Panc1 (cell line): ENCODE measurements around the gene PLCH1. TPM values are rescaled to one million over a fixed set of nuclear protein-coding genes. Genes with fewer than 3 reads are reported as not detected.

ENCODE experiments used
- ATAC-seq: fragments of 200-7000 bp; cut with Tn5 transposase; 2 replicates; pipeline ENCODE4 v1.9.1; 2020; ENCODE audit warnings: mild to moderate bottlenecking, moderate library complexity
- BruUV-seq: library from RNA; stranded (reverse); fragments of 400-500 nt; replicated peaks from 2 replicates; lab custom pipeline; 2021; lab: Mats Ljungman, UMichigan
- CTCF ChIA-PET: fragments of 300-600 bp; sonication (Branson Sonifier 250); formaldehyde crosslinking; loops from one replicate; lab custom pipeline; 2022; ENCODE audit warnings: antibody characterized with exemption; lab: Charles Lee
- POLR2A ChIA-PET: fragments of 300-600 bp; sonication (Branson Sonifier 250); formaldehyde crosslinking; loops from one replicate; lab custom pipeline; 2022; ENCODE audit warnings: antibody characterized with exemption; lab: Charles Lee
- DNase-seq: peaks from one replicate; pipeline ENCODE4 v3.0.0-alpha.2; 2010; ENCODE audit warnings: low read depth, low spot score
- H3K27ac ChIP-seq: 2 replicates; pipeline ENCODE4 v1.5.1; 2011; ENCODE audit warnings: mild to moderate bottlenecking, low read length, inconsistent platforms
- H3K27me3 ChIP-seq: fragments of 200-500 bp; sonication (Bioruptor generic); 2 replicates; pipeline ENCODE4 v1.6.0; 2014; ENCODE audit warnings: low read length, inconsistent platforms; ENCODE audit not compliant: control insufficient read depth, insufficient read depth
- H3K36me3 ChIP-seq: fragments of 200-500 bp; sonication (Bioruptor generic); 2 replicates; pipeline ENCODE4 v1.5.1; 2014; ENCODE audit warnings: inconsistent platforms, mild to moderate bottlenecking, low read length, moderate library complexity; ENCODE audit not compliant: control insufficient read depth, insufficient read depth
- H3K4me1 ChIP-seq: 2 replicates; pipeline ENCODE4 v1.5.1; 2011; ENCODE audit warnings: inconsistent platforms, mild to moderate bottlenecking, low read length, moderate library complexity; ENCODE audit not compliant: control insufficient read depth, insufficient read depth
- H3K4me3 ChIP-seq, 2 experiments: 2 replicates each; pipeline ENCODE4 v1.5.1; 2011 to 2012; ENCODE audit warnings: low read depth in 2 of 2, low read length in 2 of 2, mild to moderate bottlenecking in 2 of 2, inconsistent platforms in 1 of 2, moderate library complexity in 1 of 2
- H3K9me3 ChIP-seq: fragments of 200-500 bp; sonication (Bioruptor generic); 2 replicates; pipeline ENCODE4 v1.5.1; 2014; ENCODE audit warnings: low read depth, mild to moderate bottlenecking, inconsistent platforms, low read length, moderate library complexity; ENCODE audit not compliant: control insufficient read depth, insufficient read depth
- CTCF ChIP-seq: fragments of 450-650 bp; IDR thresholded peaks from 2 replicates; pipeline ENCODE4 v1.5.1; 2017; ENCODE audit warnings: mild to moderate bottlenecking
- POLR2AphosphoS5 ChIP-seq: IDR thresholded peaks from 2 replicates; pipeline ENCODE4 v1.6.1; 2012; ENCODE audit warnings: mild to moderate bottlenecking, low read depth, low read length, moderate library complexity
- REST ChIP-seq, 2 experiments: IDR thresholded peaks; 2 replicates each; pipeline ENCODE4 v1.6.1; 2011 to 2012; ENCODE audit warnings: low read depth in 2 of 2, control low read depth in 1 of 2, low read length in 1 of 2, mild to moderate bottlenecking in 1 of 2, moderate library complexity in 1 of 2; ENCODE audit not compliant: insufficient read depth in 1 of 2
- SIN3A ChIP-seq: IDR thresholded peaks from 2 replicates; pipeline ENCODE4 v1.6.1; 2012; ENCODE audit warnings: low read depth, mild to moderate bottlenecking, low read length, moderate library complexity, borderline replicate concordance; ENCODE audit not compliant: insufficient read depth
- TCF7L2 ChIP-seq: IDR thresholded peaks from 2 replicates; pipeline ENCODE4 v1.6.1; 2011; ENCODE audit warnings: mild to moderate bottlenecking, low read depth, low read length, inconsistent platforms
- in situ Hi-C: cut with HindIII; loops from 2 replicates; pipeline ENCODE4 v1.10.0; 2016; ENCODE audit warnings: low sequenced_read_pairs, low pct_unique_long_range_greater_than_20kb
- intact Hi-C: fragments of 100-400 bp; cut with micrococcal nuclease; formaldehyde crosslinking; loops from one replicate; pipeline ENCODE4 v1.10.0; 2022; ENCODE audit not compliant: unreplicated experiment
- total RNA-seq: library from RNA; stranded (reverse); gene quantifications from one replicate; pipeline ENCODE4 v1.2.1, GENCODE V29; 2021; ENCODE audit not compliant: unreplicated experiment

The PLCH1 gene
- total RNA-seq, 1 experiment from 2014 or later, result 0.03 TPM

- ATAC-seq (no peak), DNase-seq (no peak)
- BruUV-seq, result no TSS peak
- H3K9me3 ChIP-seq, result no peaks in the 10 kb centered on the region
- H3K27me3 ChIP-seq, result no peaks in the 10 kb centered on the region; the same call in 1 of the 2 replicates
- intact Hi-C loops, result no loop called here
- ChIA-PET CTCF (no interaction called here), POLR2A (no interaction called here)
- in situ Hi-C loops, result no loop called here
- TF ChIP-seq POLR2AphosphoS5 (no peak), TCF7L2 (no peak), REST (IDR thresholded peaks at IDR 0.05; ENCODE audit: insufficient read depth in 1 of 2, low read depth in 2 of 2, low read length in 1 of 2) (no peak), SIN3A (no peak), CTCF (no peak)
- no peaks in the 10 kb centered on the region for H3K36me3 ChIP-seq
- H3K4me1 ChIP-seq, result no peaks in the 10 kb centered on the region
- H3K27ac ChIP-seq, result no peak overlapping the region
- H3K4me3 ChIP-seq, result no peak overlapping the region
Observed at GRCh38 chr3:155667988-155668387, 76.9 kb downstream of the PLCH1 start.

- CTCF ChIA-PET, result no interaction called here
- intact Hi-C loops (no loop called here), in situ Hi-C loops (no loop called here)
- Histone ChIP-seq H3K27me3 (no peaks in the 10 kb centered on the region; the same call in 1 of the 2 replicates), H3K27ac (no peak overlapping the region), H3K9me3 (no peaks in the 10 kb centered on the region), H3K4me3 (no peak overlapping the region), H3K36me3 (no peaks in the 10 kb centered on the region), H3K4me1 (no peaks in the 10 kb centered on the region)
- POLR2A ChIA-PET, result no interaction called here
- no TSS peak for BruUV-seq
- ATAC-seq (no peak), DNase-seq (no peak)
- TF ChIP-seq CTCF, result no peak
Observed at GRCh38 chr3:155664925-155665695, 79.8 kb downstream of the PLCH1 start.
